ENCODE data around the gene SH3BGRL2. TPM values are rescaled to one million over a fixed set of nuclear protein-coding genes. Genes with fewer than 3 reads are reported as not detected.

SH3BGRL2 gene
- total RNA-seq, 2 donors from 2014 or later = 26.4 to 29.1 TPM

- WGBS, 2 donors = 81 to 85% methylated on average over 5 of the region's 5 CpGs
- no peaks in the 10 kb centered on the region for H3K9me3 ChIP-seq
- no peak for DNase-seq
- no peak for ATAC-seq
- H3K27me3 ChIP-seq = no peaks in the 10 kb centered on the region
- intact Hi-C loops (cut with DNase I) = no loop called here
- no peaks in the 10 kb centered on the region for H3K36me3 ChIP-seq (replicated peaks in 1 of 2; ENCODE audit: insufficient read depth in 1 of 2, low read depth in 2 of 2)
- H3K27ac ChIP-seq = no peak overlapping the region
- no peak overlapping the region for H3K4me3 ChIP-seq
- TF ChIP-seq POLR2A (IDR thresholded peaks at IDR 0.05) = no peak
- TF ChIP-seq, protein P1, sequence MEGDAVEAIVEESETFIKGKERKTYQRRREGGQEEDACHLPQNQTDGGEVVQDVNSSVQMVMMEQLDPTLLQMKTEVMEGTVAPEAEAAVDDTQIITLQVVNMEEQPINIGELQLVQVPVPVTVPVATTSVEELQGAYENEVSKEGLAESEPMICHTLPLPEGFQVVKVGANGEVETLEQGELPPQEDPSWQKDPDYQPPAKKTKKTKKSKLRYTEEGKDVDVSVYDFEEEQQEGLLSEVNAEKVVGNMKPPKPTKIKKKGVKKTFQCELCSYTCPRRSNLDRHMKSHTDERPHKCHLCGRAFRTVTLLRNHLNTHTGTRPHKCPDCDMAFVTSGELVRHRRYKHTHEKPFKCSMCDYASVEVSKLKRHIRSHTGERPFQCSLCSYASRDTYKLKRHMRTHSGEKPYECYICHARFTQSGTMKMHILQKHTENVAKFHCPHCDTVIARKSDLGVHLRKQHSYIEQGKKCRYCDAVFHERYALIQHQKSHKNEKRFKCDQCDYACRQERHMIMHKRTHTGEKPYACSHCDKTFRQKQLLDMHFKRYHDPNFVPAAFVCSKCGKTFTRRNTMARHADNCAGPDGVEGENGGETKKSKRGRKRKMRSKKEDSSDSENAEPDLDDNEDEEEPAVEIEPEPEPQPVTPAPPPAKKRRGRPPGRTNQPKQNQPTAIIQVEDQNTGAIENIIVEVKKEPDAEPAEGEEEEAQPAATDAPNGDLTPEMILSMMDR (IDR thresholded peaks at IDR 0.05) = no peak
- H3K4me1 ChIP-seq = no peaks in the 10 kb centered on the region
These were observed 74.4 kb downstream of the SH3BGRL2 start for GRCh38 chr6:79705456-79705995.

- Histone ChIP-seq H3K27me3 (no peaks in the 10 kb centered on the region), H3K4me1 (peaks cover under 1% of the 10 kb centered on the region), H3K27ac (no peak overlapping the region), H3K36me3 (replicated peaks in 1 of 2; ENCODE audit: insufficient read depth in 1 of 2, low read depth in 2 of 2) (no peaks in the 10 kb centered on the region), H3K4me3 (no peak overlapping the region), H3K9me3 (no peaks in the 10 kb centered on the region)
- ATAC-seq (no peak), DNase-seq (no peak)
- TF ChIP-seq, protein P1 (IDR thresholded peaks at IDR 0.05) = no peak
- no peak for TF ChIP-seq POLR2A (IDR thresholded peaks at IDR 0.05)
- WGBS, 2 donors = 93 to 94% methylated on average over 3 of the region's 3 CpGs
- intact Hi-C loops (cut with DNase I) = no loop called here
These were observed 75.4 kb downstream of the SH3BGRL2 start for GRCh38 chr6:79706527-79706926.

GRCh38 chr6:79707621-79708020 lies 76.5 kb downstream of the SH3BGRL2 start:
- 85 to 90% methylated on average over 1 of the region's 1 CpG for WGBS, 2 donors
- no peak for ATAC-seq
- intact Hi-C loops (cut with DNase I) = no loop called here

DNA sequence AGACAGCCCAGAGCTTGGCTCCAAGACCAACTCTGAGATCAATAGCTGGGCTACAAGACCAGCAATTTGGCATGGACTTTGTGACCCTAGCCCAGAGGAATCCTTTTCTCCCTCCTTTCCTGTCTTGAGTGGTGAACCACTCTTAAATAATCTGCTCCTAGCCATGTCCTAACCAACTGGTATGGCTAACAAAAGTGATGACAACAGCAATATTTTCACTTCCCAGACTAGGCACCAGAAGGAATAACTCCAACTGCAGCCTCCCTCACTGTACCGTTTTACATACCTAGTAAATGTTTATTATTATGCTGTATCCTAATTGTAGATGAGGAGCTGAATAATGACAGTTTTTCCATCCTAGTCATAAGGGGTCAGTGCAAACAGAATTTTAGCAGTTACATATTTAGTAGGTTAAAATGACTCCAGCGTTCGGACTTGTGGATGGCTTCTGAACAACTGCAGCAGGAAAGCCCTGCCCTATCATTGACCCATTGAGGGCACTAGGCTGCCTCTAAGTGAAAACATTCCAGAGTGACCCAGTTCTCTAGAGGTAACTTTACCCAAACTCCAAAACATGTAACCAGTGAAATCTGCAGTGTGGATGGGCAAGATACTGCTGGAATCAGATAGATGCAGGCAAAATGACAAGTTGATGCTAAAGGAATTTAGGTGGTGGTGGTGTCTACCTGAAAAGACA lies 77.1 kb downstream of the SH3BGRL2 start:
- no peak for TF ChIP-seq POLR2A (IDR thresholded peaks at IDR 0.05)
- TF ChIP-seq, protein P1 (IDR thresholded peaks at IDR 0.05) = no peak
- intact Hi-C loops (cut with DNase I) = no loop called here

More at GRCh38 chr6:79707621-79708020, 76.5 kb downstream of the SH3BGRL2 start:
- H3K4me1 ChIP-seq = peaks cover 8% of the 10 kb centered on the region
- no peak overlapping the region for H3K4me3 ChIP-seq
- H3K27ac ChIP-seq = no peak overlapping the region
- TF ChIP-seq, protein P1 (IDR thresholded peaks at IDR 0.05) = no peak
- TF ChIP-seq POLR2A (IDR thresholded peaks at IDR 0.05) = no peak
- H3K9me3 ChIP-seq = no peaks in the 10 kb centered on the region
- no peak for DNase-seq
- H3K36me3 ChIP-seq (replicated peaks in 1 of 2; ENCODE audit: insufficient read depth in 1 of 2, low read depth in 2 of 2) = no peaks in the 10 kb centered on the region
- no peaks in the 10 kb centered on the region for H3K27me3 ChIP-seq

More for the DNA sequence above, 77.1 kb downstream of the SH3BGRL2 start:
- no peaks in the 10 kb centered on the region for H3K36me3 ChIP-seq (replicated peaks in 1 of 2; ENCODE audit: insufficient read depth in 1 of 2, low read depth in 2 of 2)
- peaks cover 8% of the 10 kb centered on the region for H3K4me1 ChIP-seq
- H3K27ac ChIP-seq = no peak overlapping the region
- no peak overlapping the region for H3K4me3 ChIP-seq
- no peaks in the 10 kb centered on the region for H3K9me3 ChIP-seq
- no peaks in the 10 kb centered on the region for H3K27me3 ChIP-seq
- WGBS, 2 donors = 81 to 92% methylated on average over 3 of the region's 3 CpGs
- ATAC-seq (no peak), DNase-seq (no peak)
